Endothelial cell (in vitro differentiated cells): ENCODE results near the gene MYPN. TPM values are rescaled to one million over a fixed set of nuclear protein-coding genes. Genes with fewer than 3 reads are reported as not detected.

Source experiments
- DNase-seq: peaks from one replicate; pipeline ENCODE4 v3.0.0; 2021; ENCODE audit warnings: low spot score
- H3K27ac Mint-ChIP-seq: one replicate; pipeline ENCODE4 v1.8.0; 2021; ENCODE audit warnings: mixed read lengths, inconsistent platforms; ENCODE audit not compliant: unreplicated experiment
- H3K27me3 Mint-ChIP-seq: one replicate; pipeline ENCODE4 v1.8.0; 2021; ENCODE audit warnings: mild to moderate bottlenecking, moderate library complexity, mixed read lengths, inconsistent platforms; ENCODE audit not compliant: unreplicated experiment
- H3K36me3 Mint-ChIP-seq: one replicate; pipeline ENCODE4 v1.8.0; 2021; ENCODE audit warnings: mild to moderate bottlenecking, low read depth, mixed read lengths, inconsistent platforms; ENCODE audit not compliant: unreplicated experiment
- H3K4me1 Mint-ChIP-seq: one replicate; pipeline ENCODE4 v1.8.0; 2021; ENCODE audit warnings: mild to moderate bottlenecking, mixed read lengths, inconsistent platforms; ENCODE audit not compliant: unreplicated experiment
- H3K4me3 Mint-ChIP-seq: one replicate; pipeline ENCODE4 v1.8.0; 2021; ENCODE audit warnings: mild to moderate bottlenecking, mixed read lengths, inconsistent platforms; ENCODE audit not compliant: unreplicated experiment
- H3K9me3 Mint-ChIP-seq: one replicate; pipeline ENCODE4 v1.8.0; 2021; ENCODE audit warnings: mixed read lengths, inconsistent platforms; ENCODE audit not compliant: unreplicated experiment
- total RNA-seq: library from RNA; stranded (reverse); fragmentation: NEBNext Ultra II Directional; extraction: Animal tissue kit (Norgen Biotek cat#: 25700); gene quantifications from one replicate; pipeline ENCODE4 v1.2.1, GENCODE V29; 2021; ENCODE audit not compliant: unreplicated experiment
- TF ChIP-seq, protein P1 (sequence below): fragments of 200-600 bp; sonication (generic); IDR thresholded peaks from one replicate; pipeline ENCODE4 v1.5.0; 2021; ENCODE audit warnings: antibody characterized with exemption; ENCODE audit not compliant: unreplicated experiment

Gene MYPN
- total RNA-seq, 1 donor from 2014 or later = not detected

DNA sequence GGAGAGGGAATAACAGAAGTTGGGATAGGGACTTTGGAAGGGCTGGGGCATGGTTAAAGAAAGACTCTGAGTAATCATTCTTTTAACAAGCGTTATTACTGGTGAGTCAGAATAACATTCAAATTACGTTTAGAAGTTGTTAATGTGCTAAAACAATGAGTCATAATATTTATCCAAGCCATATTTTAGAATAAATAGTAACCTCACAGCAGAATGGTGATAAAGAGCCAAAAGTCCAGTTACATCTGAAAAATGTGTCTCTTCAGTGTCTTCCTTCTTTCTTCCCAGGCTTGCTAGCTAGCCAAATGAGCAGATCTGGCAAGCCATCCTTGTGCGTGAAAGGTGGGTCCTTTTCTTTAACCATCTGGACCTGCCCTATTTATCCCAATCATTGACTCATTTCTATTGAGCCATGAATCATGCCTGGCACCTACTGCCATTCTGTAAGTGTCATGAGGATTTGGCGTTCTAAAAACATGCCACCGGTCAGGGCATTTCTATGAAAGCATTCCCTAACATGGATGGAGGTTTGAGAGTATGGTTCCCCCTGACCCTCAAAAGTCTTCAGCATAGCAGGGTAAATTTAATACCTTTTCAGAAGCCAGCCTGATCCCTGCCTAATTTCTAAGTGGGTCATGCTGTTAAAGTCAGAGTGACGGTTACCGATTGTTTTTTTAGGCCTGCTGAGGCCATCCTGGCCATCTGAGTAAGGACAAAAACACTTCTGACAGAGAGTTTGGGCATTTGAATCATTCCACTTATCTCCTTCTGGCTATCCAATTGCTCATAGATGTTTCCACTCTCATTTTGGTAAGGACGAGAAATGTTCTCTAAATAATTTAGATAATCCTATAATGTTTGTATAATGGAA is 26.9 kb downstream of the MYPN start:
- Mint-ChIP-seq H3K27me3 (no peaks in the 10 kb centered on the region), H3K36me3 (no peaks in the 10 kb centered on the region), H3K27ac (no peak overlapping the region), H3K4me3 (no peak overlapping the region), H3K9me3 (no peaks in the 10 kb centered on the region), H3K4me1 (no peaks in the 10 kb centered on the region)
- TF ChIP-seq, protein P1, sequence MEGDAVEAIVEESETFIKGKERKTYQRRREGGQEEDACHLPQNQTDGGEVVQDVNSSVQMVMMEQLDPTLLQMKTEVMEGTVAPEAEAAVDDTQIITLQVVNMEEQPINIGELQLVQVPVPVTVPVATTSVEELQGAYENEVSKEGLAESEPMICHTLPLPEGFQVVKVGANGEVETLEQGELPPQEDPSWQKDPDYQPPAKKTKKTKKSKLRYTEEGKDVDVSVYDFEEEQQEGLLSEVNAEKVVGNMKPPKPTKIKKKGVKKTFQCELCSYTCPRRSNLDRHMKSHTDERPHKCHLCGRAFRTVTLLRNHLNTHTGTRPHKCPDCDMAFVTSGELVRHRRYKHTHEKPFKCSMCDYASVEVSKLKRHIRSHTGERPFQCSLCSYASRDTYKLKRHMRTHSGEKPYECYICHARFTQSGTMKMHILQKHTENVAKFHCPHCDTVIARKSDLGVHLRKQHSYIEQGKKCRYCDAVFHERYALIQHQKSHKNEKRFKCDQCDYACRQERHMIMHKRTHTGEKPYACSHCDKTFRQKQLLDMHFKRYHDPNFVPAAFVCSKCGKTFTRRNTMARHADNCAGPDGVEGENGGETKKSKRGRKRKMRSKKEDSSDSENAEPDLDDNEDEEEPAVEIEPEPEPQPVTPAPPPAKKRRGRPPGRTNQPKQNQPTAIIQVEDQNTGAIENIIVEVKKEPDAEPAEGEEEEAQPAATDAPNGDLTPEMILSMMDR = no peak
- no peak for DNase-seq

DNA sequence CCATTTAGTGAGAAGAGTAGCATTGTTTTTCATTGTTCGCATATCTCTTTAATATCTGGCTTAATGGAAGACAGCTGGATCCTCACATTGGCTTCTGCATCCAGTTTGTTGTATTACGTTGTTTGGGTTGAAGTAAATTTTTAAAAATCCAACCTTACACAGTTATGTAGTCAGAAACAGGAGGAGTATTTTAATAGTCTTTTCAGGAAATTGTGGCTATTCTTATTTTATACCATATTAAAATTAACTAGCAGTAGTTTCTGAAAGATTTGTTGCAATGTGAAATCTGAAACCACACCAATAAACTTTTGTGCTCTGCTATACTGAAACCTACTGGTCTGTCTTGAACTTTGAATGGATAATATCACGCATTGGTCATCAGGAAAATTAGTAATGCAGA is 27.9 kb downstream of the MYPN start:
- no peak for DNase-seq
- no peaks in the 10 kb centered on the region for H3K9me3 Mint-ChIP-seq
- no peaks in the 10 kb centered on the region for H3K36me3 Mint-ChIP-seq
- H3K4me3 Mint-ChIP-seq = no peak overlapping the region
- TF ChIP-seq, protein P1 = no peak
- H3K27ac Mint-ChIP-seq = no peak overlapping the region
- H3K27me3 Mint-ChIP-seq = no peaks in the 10 kb centered on the region
- no peaks in the 10 kb centered on the region for H3K4me1 Mint-ChIP-seq

DNA sequence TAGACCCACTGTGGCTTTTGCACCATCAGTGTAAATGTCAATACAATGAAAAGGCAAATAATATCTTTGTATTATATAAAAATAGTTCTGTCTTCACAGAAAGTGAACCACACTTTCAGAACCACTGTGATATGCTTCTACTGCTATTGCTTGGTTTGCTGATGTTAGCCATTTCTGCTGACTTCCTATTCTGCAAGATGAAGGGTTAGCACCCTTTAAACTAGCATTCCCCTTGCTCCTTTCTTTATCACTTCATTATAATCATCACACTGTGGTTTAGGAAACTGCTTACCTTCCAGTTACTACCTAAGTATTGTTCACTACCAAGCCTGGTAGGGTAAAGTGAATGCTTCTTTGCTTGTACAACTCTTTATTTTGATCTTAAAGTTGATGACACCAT is 29.2 kb downstream of the MYPN start:
- Mint-ChIP-seq H3K9me3 (no peaks in the 10 kb centered on the region), H3K27me3 (no peaks in the 10 kb centered on the region), H3K27ac (no peak overlapping the region), H3K4me1 (no peaks in the 10 kb centered on the region), H3K36me3 (no peaks in the 10 kb centered on the region), H3K4me3 (no peak overlapping the region)
- no peak for DNase-seq
- TF ChIP-seq, protein P1 = no peak

DNA sequence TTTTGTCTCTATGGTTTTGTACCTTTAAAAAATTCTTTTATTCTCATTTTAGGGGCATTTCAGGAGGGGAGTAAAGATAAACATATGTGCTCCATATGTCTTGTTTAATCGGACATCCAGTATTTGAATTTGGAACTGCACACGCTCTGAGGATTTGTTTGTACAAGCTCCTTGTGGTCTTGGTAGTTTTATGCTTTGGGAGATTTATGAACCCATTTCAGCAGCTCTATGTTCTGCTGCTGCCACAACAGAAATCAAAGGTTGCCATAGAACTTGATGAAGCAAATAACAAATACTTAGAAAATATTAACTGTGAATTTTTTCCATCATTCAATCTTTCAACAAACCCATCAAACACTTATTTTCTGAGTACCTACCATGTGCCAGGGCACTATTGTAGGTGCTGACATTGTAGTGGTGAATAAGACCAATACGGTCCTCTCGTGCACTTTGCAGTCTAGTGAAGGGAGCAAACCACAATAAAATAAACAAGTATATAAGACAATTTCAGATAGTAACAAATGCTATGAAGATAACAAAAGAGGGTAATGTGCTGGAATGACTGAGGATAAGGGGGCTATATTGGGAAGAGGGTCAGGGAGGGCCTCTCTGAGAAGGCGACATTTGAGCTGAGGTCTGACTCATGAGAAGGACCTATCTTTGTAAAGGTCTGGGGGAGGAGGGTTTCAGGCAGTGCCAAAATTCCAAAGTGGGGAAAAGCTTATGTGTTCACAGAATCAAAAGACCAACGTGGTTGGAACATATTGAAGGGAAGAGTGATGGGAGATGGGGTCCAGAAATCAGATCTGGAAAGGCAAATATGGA is 30.4 kb downstream of the MYPN start:
- Mint-ChIP-seq H3K4me3 (no peak overlapping the region), H3K36me3 (no peaks in the 10 kb centered on the region), H3K27ac (no peak overlapping the region), H3K9me3 (no peaks in the 10 kb centered on the region), H3K4me1 (no peaks in the 10 kb centered on the region), H3K27me3 (no peaks in the 10 kb centered on the region)
- TF ChIP-seq, protein P1 = no peak
- DNase-seq = no peak
